ENCODE measurements around the gene TRAF6. TPM values are rescaled to one million over a fixed set of nuclear protein-coding genes. Genes with fewer than 3 reads are reported as not detected.

Gene TRAF6
- total RNA-seq, 4 donors from 2014 or later = 10.7 to 16.0 (median 13.3) TPM

DNA sequence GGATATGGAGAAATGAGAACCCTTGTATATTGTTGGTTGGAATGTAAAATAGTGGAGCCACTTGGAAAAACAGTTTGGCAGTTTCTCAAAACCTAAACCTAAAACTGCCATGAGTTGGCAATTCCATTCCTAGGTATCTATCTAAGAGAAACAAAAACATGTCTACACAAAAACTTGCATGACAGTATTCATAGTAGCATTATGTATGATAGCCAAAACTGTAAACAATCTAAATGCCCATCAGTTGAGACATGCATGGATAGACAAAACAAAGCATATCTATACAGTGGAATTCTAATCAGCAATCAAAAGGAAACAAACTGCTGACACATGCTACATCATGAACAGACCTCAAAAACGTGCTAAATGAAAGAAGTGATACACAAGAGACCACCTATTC is 34.9 kb downstream of the TRAF6 start:
- intact Hi-C loops (cut with DNase I; ENCODE audit: low total_unique reads) = no loop called here
- TF ChIP-seq, protein P1, sequence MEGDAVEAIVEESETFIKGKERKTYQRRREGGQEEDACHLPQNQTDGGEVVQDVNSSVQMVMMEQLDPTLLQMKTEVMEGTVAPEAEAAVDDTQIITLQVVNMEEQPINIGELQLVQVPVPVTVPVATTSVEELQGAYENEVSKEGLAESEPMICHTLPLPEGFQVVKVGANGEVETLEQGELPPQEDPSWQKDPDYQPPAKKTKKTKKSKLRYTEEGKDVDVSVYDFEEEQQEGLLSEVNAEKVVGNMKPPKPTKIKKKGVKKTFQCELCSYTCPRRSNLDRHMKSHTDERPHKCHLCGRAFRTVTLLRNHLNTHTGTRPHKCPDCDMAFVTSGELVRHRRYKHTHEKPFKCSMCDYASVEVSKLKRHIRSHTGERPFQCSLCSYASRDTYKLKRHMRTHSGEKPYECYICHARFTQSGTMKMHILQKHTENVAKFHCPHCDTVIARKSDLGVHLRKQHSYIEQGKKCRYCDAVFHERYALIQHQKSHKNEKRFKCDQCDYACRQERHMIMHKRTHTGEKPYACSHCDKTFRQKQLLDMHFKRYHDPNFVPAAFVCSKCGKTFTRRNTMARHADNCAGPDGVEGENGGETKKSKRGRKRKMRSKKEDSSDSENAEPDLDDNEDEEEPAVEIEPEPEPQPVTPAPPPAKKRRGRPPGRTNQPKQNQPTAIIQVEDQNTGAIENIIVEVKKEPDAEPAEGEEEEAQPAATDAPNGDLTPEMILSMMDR (IDR thresholded peaks at IDR 0.05) = no peak
- TF ChIP-seq POLR2A (IDR thresholded peaks at IDR 0.05) = no peak
- no peak for DNase-seq (ENCODE audit: low spot score in 2 of 2)
- no peak overlapping the region for H3K4me3 ChIP-seq (ENCODE audit: low read depth, poor library complexity, severe bottlenecking)
- WGBS, 2 donors = 32 to 39% methylated on average over 1 of the region's 1 CpG

DNA sequence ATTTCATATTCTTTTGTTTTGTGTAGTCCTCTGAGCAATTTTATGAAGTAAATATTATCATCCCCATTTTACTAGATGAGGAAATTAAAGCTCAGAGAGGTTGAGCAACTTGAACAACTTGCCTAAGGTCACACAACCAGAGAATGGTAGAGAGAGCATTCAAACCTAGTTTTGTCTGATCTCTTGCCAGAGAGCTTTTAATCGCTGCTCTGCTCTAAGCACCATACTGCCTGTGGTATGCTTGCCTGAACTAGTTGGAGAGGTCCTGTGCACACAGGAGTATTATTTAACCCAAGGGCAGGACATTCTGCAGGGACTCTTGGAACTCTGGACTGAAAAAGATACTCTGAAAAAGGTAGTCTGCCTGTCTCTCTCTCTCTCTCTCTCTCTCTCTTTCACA is 38.5 kb downstream of the TRAF6 start:
- DNase-seq (ENCODE audit: low spot score in 2 of 2) = no peak
- intact Hi-C loops (cut with DNase I; ENCODE audit: low total_unique reads) = no loop called here
- WGBS, 2 donors = 25 to 45% methylated on average over 1 of the region's 1 CpG
- no peak for TF ChIP-seq POLR2A (IDR thresholded peaks at IDR 0.05)
- TF ChIP-seq, protein P1 (IDR thresholded peaks at IDR 0.05) = no peak
- no peak overlapping the region for H3K4me3 ChIP-seq (ENCODE audit: low read depth, poor library complexity, severe bottlenecking)

DNA sequence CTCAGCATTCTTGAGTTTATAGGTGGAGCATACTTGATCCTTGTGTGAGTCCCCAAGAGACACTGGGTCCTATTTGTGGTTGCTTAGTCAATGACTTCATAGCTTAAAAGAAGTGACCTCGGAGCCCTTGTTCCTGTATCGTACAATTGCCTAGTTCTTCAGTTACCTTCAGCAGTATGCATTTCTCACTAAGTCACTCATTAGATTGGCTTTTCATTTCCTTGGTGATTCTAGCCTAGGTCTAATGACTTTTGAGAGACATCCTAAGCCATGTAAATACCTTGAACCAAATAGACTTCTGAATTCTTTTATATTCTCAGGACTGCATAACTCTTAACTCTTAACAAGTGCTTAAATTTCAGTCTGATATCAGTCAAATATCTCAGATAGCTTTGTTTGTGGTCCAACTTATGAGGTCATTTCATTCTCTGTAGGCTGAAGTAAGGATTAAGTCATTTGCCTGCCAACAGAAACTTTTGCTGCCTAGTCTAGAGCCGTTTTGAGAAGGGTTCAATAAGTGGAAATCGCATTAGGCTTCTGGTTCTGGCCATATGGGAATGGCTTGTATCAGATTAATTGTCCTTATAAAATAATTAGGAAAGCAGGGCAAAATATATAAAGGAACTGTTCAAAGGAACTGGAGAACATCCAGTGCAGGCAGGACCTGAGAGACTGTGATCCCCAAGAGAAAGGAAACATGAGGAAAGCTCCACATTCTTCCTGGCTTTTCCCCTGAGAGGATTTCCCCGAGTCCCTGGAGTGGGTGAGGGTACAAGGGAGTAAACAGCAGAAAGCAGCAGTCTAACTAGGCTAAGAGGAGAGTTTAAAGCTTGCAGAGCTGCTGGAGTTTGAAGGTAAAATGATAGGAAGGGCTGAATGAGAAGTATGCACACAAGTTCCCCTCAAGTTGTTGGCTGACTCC is 39.9 kb downstream of the TRAF6 start:
- WGBS, 2 donors = 40 to 52% methylated on average over 5 of the region's 5 CpGs
- TF ChIP-seq, protein P1 (IDR thresholded peaks at IDR 0.05) = no peak
- no peak for TF ChIP-seq POLR2A (IDR thresholded peaks at IDR 0.05)
- no peak for DNase-seq (ENCODE audit: low spot score in 2 of 2)
- intact Hi-C loops (cut with DNase I; ENCODE audit: low total_unique reads) = no loop called here
- H3K4me3 ChIP-seq (ENCODE audit: low read depth, poor library complexity, severe bottlenecking) = no peak overlapping the region

DNA sequence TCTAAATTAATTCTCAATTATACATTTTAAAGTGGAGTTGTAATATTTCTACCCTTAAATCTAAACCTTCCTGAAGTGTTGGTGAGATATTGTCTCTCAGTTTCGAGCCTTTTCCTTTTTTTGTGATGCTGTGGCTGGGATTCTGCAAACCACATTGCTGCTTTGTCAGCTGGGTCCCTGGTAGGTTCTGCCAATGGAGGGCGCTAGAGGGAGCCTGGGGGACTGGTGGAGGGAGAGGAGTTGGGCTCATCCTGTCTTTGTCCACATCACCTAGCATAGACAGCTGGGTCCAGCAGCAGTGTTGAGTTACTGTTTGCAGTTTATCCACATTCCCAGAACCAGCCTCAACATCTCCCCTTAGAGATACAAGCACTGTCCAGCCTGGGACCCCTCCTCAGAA is 41.0 kb downstream of the TRAF6 start:
- TF ChIP-seq, protein P1 (IDR thresholded peaks at IDR 0.05) = no peak
- TF ChIP-seq POLR2A (IDR thresholded peaks at IDR 0.05) = no peak
- no peak for DNase-seq (ENCODE audit: low spot score in 2 of 2)
- intact Hi-C loops (cut with DNase I; ENCODE audit: low total_unique reads) = no loop called here
- H3K4me3 ChIP-seq (ENCODE audit: low read depth, poor library complexity, severe bottlenecking) = no peak overlapping the region
- 58 to 71% methylated on average over 2 of the region's 2 CpGs for WGBS, 2 donors

DNA sequence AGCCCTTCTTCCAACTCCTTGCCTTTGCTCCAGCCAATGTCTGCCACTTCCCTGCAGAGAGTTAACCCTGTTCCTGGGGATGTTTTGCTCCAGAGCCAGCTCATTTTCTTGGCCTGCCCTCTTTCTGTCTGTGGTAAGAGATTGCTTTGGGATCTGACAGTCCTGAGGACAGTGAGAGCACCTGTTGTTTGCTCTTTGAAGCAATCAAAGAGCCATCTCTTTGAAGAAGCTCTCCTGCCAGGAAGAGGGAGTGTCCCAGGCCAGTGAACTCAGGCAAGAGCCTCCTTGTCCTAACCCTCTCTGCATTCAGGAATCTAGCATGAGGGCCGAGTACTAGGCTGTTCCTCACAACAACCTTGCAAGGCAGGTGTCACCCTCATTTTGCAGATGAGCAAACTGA is 42.2 kb downstream of the TRAF6 start:
- no peak overlapping the region for H3K4me3 ChIP-seq (ENCODE audit: low read depth, poor library complexity, severe bottlenecking)
- no peak for DNase-seq (ENCODE audit: low spot score in 2 of 2)
- intact Hi-C loops (cut with DNase I; ENCODE audit: low total_unique reads) = no loop called here
- 71 to 87% methylated on average over 1 of the region's 1 CpG for WGBS, 2 donors
- no peak for TF ChIP-seq POLR2A (IDR thresholded peaks at IDR 0.05)
- TF ChIP-seq, protein P1 (IDR thresholded peaks at IDR 0.05) = no peak

Measured in lower leg skin (tissue), 4 donors.